Endodermal cell (in vitro differentiated cells): ENCODE data around the gene FANCE. TPM values are rescaled to one million over a fixed set of nuclear protein-coding genes. Genes with fewer than 3 reads are reported as not detected.

Source experiments
- DNase-seq: peaks from one replicate; pipeline ENCODE4 v3.0.0-alpha.2; 2017
- H3K27ac ChIP-seq: 2 replicates; pipeline ENCODE4 v1.5.1; 2013; ENCODE audit warnings: mild to moderate bottlenecking, low read depth, low read length, moderate library complexity
- H3K27me3 ChIP-seq: 2 replicates; pipeline ENCODE4 v1.6.1; 2013; ENCODE audit warnings: mild to moderate bottlenecking, low read length, moderate library complexity; ENCODE audit not compliant: insufficient read depth, control insufficient read depth, poor library complexity, severe bottlenecking
- H3K36me3 ChIP-seq: 2 replicates; pipeline ENCODE4 v1.7.0; 2013; ENCODE audit warnings: mild to moderate bottlenecking, low read length, moderate library complexity; ENCODE audit not compliant: control insufficient read depth, insufficient read depth
- H3K4me1 ChIP-seq: one replicate; pipeline ENCODE4 v1.7.0; 2013; ENCODE audit warnings: low read length; ENCODE audit not compliant: control insufficient read depth, insufficient read depth
- H3K4me3 ChIP-seq: 2 replicates; pipeline ENCODE4 v1.5.1; 2013; ENCODE audit warnings: mild to moderate bottlenecking, low read length, moderate library complexity
- H3K9ac ChIP-seq: 2 replicates; pipeline ENCODE4 v1.6.1; 2013; ENCODE audit warnings: mild to moderate bottlenecking, low read length, moderate library complexity; ENCODE audit not compliant: poor library complexity, severe bottlenecking; ENCODE audit errors: extremely low read depth
- H3K9me3 ChIP-seq: 2 replicates; pipeline ENCODE4 v1.6.1; 2013; ENCODE audit warnings: mild to moderate bottlenecking, low read length, moderate library complexity; ENCODE audit not compliant: control insufficient read depth
- H3K27ac Mint-ChIP-seq: 2 replicates; pipeline ENCODE4 v1.8.0; 2020; ENCODE audit warnings: mixed read lengths
- H3K27me3 Mint-ChIP-seq: 2 replicates; pipeline ENCODE4 v1.8.0; 2021; ENCODE audit warnings: mild to moderate bottlenecking, mixed read lengths; ENCODE audit not compliant: insufficient read depth
- H3K36me3 Mint-ChIP-seq: 2 replicates; pipeline ENCODE4 v1.8.0; 2020; ENCODE audit warnings: low read depth, mixed read lengths
- H3K4me1 Mint-ChIP-seq: 2 replicates; pipeline ENCODE4 v1.8.0; 2020; ENCODE audit warnings: mixed read lengths
- H3K4me3 Mint-ChIP-seq: 2 replicates; pipeline ENCODE4 v1.8.0; 2020; ENCODE audit warnings: mild to moderate bottlenecking, moderate library complexity, mixed read lengths
- H3K9me3 Mint-ChIP-seq: 2 replicates; pipeline ENCODE4 v1.8.0; 2020; ENCODE audit warnings: mild to moderate bottlenecking, mixed read lengths
- WGBS, 2 experiments: methylation state at CpG; one replicate each; pipeline versions ENCODE4 v1.1.5 to v1.1.7; 2013; ENCODE audit warnings: missing lambda C conversion rate in 2 of 2, mixed read lengths in 1 of 2; ENCODE audit not compliant: insufficient coverage in 1 of 2, insufficient read length in 1 of 2; 5-methylcytosine and 5-hydroxymethylcytosine counted together
- total RNA-seq, 2 donors: library from RNA; stranded (reverse); fragmentation: NEBNext Ultra II Directional in 1 of 2; extraction: Animal tissue kit (Norgen Biotek cat#: 25700) in 1 of 2; gene quantifications; 2 replicates in 1 of 2; 3 replicates in 1 of 2; pipeline ENCODE4 v1.2.1, GENCODE V29; 2021
- TF ChIP-seq, protein P1 (sequence below): fragments of 200-600 bp; sonication (generic); conservative IDR thresholded peaks from 2 replicates; pipeline ENCODE4 v1.5.0; 2021; ENCODE audit warnings: antibody characterized with exemption, mild to moderate bottlenecking

FANCE gene
- total RNA-seq, 2 donors from 2014 or later = 13.5 to 16.4 TPM

GRCh38 chr6:35439308-35439707 lies 12.8 kb upstream of the FANCE start:
- TF ChIP-seq, protein P1, sequence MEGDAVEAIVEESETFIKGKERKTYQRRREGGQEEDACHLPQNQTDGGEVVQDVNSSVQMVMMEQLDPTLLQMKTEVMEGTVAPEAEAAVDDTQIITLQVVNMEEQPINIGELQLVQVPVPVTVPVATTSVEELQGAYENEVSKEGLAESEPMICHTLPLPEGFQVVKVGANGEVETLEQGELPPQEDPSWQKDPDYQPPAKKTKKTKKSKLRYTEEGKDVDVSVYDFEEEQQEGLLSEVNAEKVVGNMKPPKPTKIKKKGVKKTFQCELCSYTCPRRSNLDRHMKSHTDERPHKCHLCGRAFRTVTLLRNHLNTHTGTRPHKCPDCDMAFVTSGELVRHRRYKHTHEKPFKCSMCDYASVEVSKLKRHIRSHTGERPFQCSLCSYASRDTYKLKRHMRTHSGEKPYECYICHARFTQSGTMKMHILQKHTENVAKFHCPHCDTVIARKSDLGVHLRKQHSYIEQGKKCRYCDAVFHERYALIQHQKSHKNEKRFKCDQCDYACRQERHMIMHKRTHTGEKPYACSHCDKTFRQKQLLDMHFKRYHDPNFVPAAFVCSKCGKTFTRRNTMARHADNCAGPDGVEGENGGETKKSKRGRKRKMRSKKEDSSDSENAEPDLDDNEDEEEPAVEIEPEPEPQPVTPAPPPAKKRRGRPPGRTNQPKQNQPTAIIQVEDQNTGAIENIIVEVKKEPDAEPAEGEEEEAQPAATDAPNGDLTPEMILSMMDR = peak; percentile 15
- H3K4me3 ChIP-seq = no peak overlapping the region
- Mint-ChIP-seq H3K4me3 (no peak overlapping the region), H3K9me3 (no peaks in the 10 kb centered on the region), H3K27me3 (no peaks in the 10 kb centered on the region), H3K27ac (no peak overlapping the region), H3K36me3 (no peaks in the 10 kb centered on the region), H3K4me1 (peaks cover 9% of the 10 kb centered on the region)
- H3K36me3 ChIP-seq = no peaks in the 10 kb centered on the region
- 58% methylated on average over 2 to 3 of the region's 3 CpGs for WGBS, 2 experiments
- no peak overlapping the region for H3K9ac ChIP-seq
- no peaks in the 10 kb centered on the region for H3K27me3 ChIP-seq
- H3K9me3 ChIP-seq = no peaks in the 10 kb centered on the region
- DNase-seq = no peak
- peaks cover 5% of the 10 kb centered on the region for H3K4me1 ChIP-seq
- H3K27ac ChIP-seq = no peak overlapping the region

DNA sequence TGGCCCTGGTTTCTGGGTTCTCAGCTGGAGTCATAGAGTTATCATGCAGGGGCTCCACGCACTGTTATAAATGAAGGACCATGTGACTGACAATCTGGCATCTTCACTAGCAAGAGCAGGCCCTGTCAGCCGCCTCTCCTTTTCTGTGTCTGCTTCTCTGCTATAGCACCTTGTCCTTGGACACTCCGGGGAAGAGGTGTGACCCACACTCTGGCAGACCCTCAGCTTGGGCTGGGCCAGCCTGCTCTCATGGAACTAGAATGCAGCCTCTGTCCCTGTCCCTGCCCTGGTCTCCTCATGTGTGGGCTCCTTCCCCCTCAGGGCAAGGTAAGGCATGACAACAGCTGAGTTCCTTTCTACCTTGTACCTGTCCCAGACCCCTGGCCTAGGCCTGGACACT lies 10.9 kb upstream of the FANCE start:
- no peaks in the 10 kb centered on the region for H3K27me3 Mint-ChIP-seq
- TF ChIP-seq, protein P1 = no peak
- no peak overlapping the region for H3K4me3 Mint-ChIP-seq
- Histone ChIP-seq H3K4me3 (no peak overlapping the region), H3K9me3 (no peaks in the 10 kb centered on the region), H3K36me3 (no peaks in the 10 kb centered on the region), H3K9ac (no peak overlapping the region), H3K27ac (no peak overlapping the region), H3K27me3 (no peaks in the 10 kb centered on the region), H3K4me1 (no peaks in the 10 kb centered on the region)
- H3K4me1 Mint-ChIP-seq = no peaks in the 10 kb centered on the region
- no peaks in the 10 kb centered on the region for H3K9me3 Mint-ChIP-seq
- H3K36me3 Mint-ChIP-seq = no peaks in the 10 kb centered on the region
- 72 to 81% methylated on average over 3 of the region's 3 CpGs for WGBS, 2 experiments
- no peak overlapping the region for H3K27ac Mint-ChIP-seq
- DNase-seq = no peak

DNA sequence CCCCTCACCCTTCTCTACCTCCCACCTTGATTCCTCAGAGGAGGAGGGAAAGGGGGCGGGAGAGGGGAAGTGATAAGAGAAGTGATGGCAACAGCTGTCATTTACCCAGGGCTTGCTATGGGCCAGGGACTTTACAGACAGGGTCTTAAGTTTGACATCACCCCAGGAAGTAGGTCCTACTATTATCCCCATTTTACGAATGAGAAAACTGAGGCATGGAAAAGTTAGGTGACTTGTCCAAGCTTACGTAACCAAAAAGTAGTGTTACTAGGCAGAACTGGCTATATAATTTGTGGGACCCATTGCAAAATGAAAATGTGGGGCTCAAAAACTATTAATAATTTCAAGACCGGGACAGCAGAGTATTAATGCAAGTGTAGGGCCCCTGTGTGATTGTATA lies 10.5 kb upstream of the FANCE start:
- H3K4me3 Mint-ChIP-seq = no peak overlapping the region
- no peaks in the 10 kb centered on the region for H3K4me1 Mint-ChIP-seq
- TF ChIP-seq, protein P1 = no peak
- H3K27me3 ChIP-seq = no peaks in the 10 kb centered on the region
- no peaks in the 10 kb centered on the region for H3K9me3 ChIP-seq
- DNase-seq = no peak
- H3K4me1 ChIP-seq = no peaks in the 10 kb centered on the region
- H3K27me3 Mint-ChIP-seq = no peaks in the 10 kb centered on the region
- no peaks in the 10 kb centered on the region for H3K36me3 Mint-ChIP-seq
- no peak overlapping the region for H3K27ac Mint-ChIP-seq
- no peak overlapping the region for H3K9ac ChIP-seq
- no peak overlapping the region for H3K27ac ChIP-seq
- H3K9me3 Mint-ChIP-seq = no peaks in the 10 kb centered on the region
- H3K4me3 ChIP-seq = no peak overlapping the region
- no peaks in the 10 kb centered on the region for H3K36me3 ChIP-seq
- 95 to 100% methylated on average over 2 to 4 of the region's 4 CpGs for WGBS, 2 experiments
